Measurements from ENCODE around the gene METTL2B. TPM values are rescaled to one million over a fixed set of nuclear protein-coding genes. Genes with fewer than 3 reads are reported as not detected.
"Not testable (repeated sequence)": the region's sequence is repeated elsewhere in the genome, so short reads cannot be mapped to it uniquely, and the experiment has no call there.

METTL2B gene
- total RNA-seq, 3 donors from 2014 or later: 68.5 to 74.2 (median 73.7) TPM

GRCh38 chr7:128463933-128464332 lies 12.6 kb upstream of the METTL2B start:
- ATAC-seq; H3K4me1 Mint-ChIP-seq (ENCODE audit: low read depth); H3K9me3 Mint-ChIP-seq; H3K4me3 Mint-ChIP-seq; H3K36me3 Mint-ChIP-seq (ENCODE audit: insufficient read depth); H3K27me3 Mint-ChIP-seq (ENCODE audit: low read depth); DNase-seq: not testable (repeated sequence)

- H3K4me3 Mint-ChIP-seq; H3K36me3 Mint-ChIP-seq (ENCODE audit: insufficient read depth); H3K4me1 Mint-ChIP-seq (ENCODE audit: low read depth); H3K27me3 Mint-ChIP-seq (ENCODE audit: low read depth); DNase-seq; H3K9me3 Mint-ChIP-seq; ATAC-seq: not testable (repeated sequence)
Measured at GRCh38 chr7:128466871-128467270, 9.7 kb upstream of the METTL2B start.

- H3K27me3 Mint-ChIP-seq (ENCODE audit: low read depth); H3K9me3 Mint-ChIP-seq; DNase-seq: not testable (repeated sequence)
- H3K36me3 Mint-ChIP-seq (ENCODE audit: insufficient read depth): peaks cover 13% of the 10 kb centered on the region
- peak in 1 of 2 donors; percentile 3 for ATAC-seq
- peak overlapping the region; percentile 98 for H3K4me3 Mint-ChIP-seq
- H3K4me1 Mint-ChIP-seq (ENCODE audit: low read depth): peaks cover 33% of the 10 kb centered on the region
Measured at GRCh38 chr7:128477336-128477690, 765 bp downstream of the METTL2B start.

GRCh38 chr7:128479082-128479481 lies 2.5 kb downstream of the METTL2B start:
- H3K4me1 Mint-ChIP-seq (ENCODE audit: low read depth): peaks cover 33% of the 10 kb centered on the region
- DNase-seq; H3K27me3 Mint-ChIP-seq (ENCODE audit: low read depth); ATAC-seq; H3K9me3 Mint-ChIP-seq: not testable (repeated sequence)
- H3K36me3 Mint-ChIP-seq (ENCODE audit: insufficient read depth): peaks cover 15% of the 10 kb centered on the region
- peak overlapping the region; percentile 54 for H3K4me3 Mint-ChIP-seq

GRCh38 chr7:128488134-128488533 lies 11.6 kb downstream of the METTL2B start:
- not testable (repeated sequence) for DNase-seq; ATAC-seq; H3K27me3 Mint-ChIP-seq (ENCODE audit: low read depth); H3K4me3 Mint-ChIP-seq; H3K9me3 Mint-ChIP-seq; H3K4me1 Mint-ChIP-seq (ENCODE audit: low read depth)
- H3K36me3 Mint-ChIP-seq (ENCODE audit: insufficient read depth): peaks cover 18% of the 10 kb centered on the region

GRCh38 chr7:128497405-128497804 lies 20.9 kb downstream of the METTL2B start:
- peaks cover 33% of the 10 kb centered on the region for H3K36me3 Mint-ChIP-seq (ENCODE audit: insufficient read depth)

GRCh38 chr7:128505416-128505815 lies 28.9 kb downstream of the METTL2B start:
- H3K27me3 Mint-ChIP-seq (ENCODE audit: low read depth); H3K4me3 Mint-ChIP-seq; H3K9me3 Mint-ChIP-seq; DNase-seq; ATAC-seq: not testable (repeated sequence)
- Mint-ChIP-seq H3K4me1 (ENCODE audit: low read depth) (peaks cover 16% of the 10 kb centered on the region), H3K36me3 (ENCODE audit: insufficient read depth) (peaks cover 20% of the 10 kb centered on the region)

More at GRCh38 chr7:128497405-128497804, 20.9 kb downstream of the METTL2B start:
- Mint-ChIP-seq H3K4me1 (ENCODE audit: low read depth) (no peaks in the 10 kb centered on the region), H3K9me3 (no peaks in the 10 kb centered on the region), H3K4me3 (no peak overlapping the region), H3K27me3 (ENCODE audit: low read depth) (no peaks in the 10 kb centered on the region)
- ATAC-seq (no peak), DNase-seq (no peak)

- not testable (repeated sequence) for H3K27me3 Mint-ChIP-seq (ENCODE audit: low read depth); H3K9me3 Mint-ChIP-seq; H3K36me3 Mint-ChIP-seq (ENCODE audit: insufficient read depth); H3K4me3 Mint-ChIP-seq; ATAC-seq; DNase-seq
- H3K4me1 Mint-ChIP-seq (ENCODE audit: low read depth): peaks cover 16% of the 10 kb centered on the region
Measured at GRCh38 chr7:128506819-128507218, 30.3 kb downstream of the METTL2B start.

GRCh38 chr7:128507321-128507993 lies 30.9 kb downstream of the METTL2B start:
- DNase-seq; H3K27me3 Mint-ChIP-seq (ENCODE audit: low read depth); H3K36me3 Mint-ChIP-seq (ENCODE audit: insufficient read depth); ATAC-seq; H3K9me3 Mint-ChIP-seq; H3K4me3 Mint-ChIP-seq: not testable (repeated sequence)
- peaks cover 16% of the 10 kb centered on the region for H3K4me1 Mint-ChIP-seq (ENCODE audit: low read depth)

- not testable (repeated sequence) for DNase-seq; H3K27me3 Mint-ChIP-seq (ENCODE audit: low read depth); H3K9me3 Mint-ChIP-seq; H3K4me3 Mint-ChIP-seq; H3K36me3 Mint-ChIP-seq (ENCODE audit: insufficient read depth); ATAC-seq
- peaks cover 10% of the 10 kb centered on the region for H3K4me1 Mint-ChIP-seq (ENCODE audit: low read depth)
Measured at GRCh38 chr7:128511692-128512091, 35.1 kb downstream of the METTL2B start.

GRCh38 chr7:128515232-128515631 lies 38.7 kb downstream of the METTL2B start:
- not testable (repeated sequence) for DNase-seq; H3K27me3 Mint-ChIP-seq (ENCODE audit: low read depth); H3K4me3 Mint-ChIP-seq; ATAC-seq; H3K36me3 Mint-ChIP-seq (ENCODE audit: insufficient read depth); H3K9me3 Mint-ChIP-seq; H3K4me1 Mint-ChIP-seq (ENCODE audit: low read depth)

GRCh38 chr7:128517023-128517422 lies 40.5 kb downstream of the METTL2B start:
- not testable (repeated sequence) for H3K27me3 Mint-ChIP-seq (ENCODE audit: low read depth); H3K4me3 Mint-ChIP-seq; H3K9me3 Mint-ChIP-seq; DNase-seq; H3K36me3 Mint-ChIP-seq (ENCODE audit: insufficient read depth); H3K4me1 Mint-ChIP-seq (ENCODE audit: low read depth); ATAC-seq

GRCh38 chr7:128523226-128523931 lies 46.8 kb downstream of the METTL2B start:
- DNase-seq (peak; percentile 82), ATAC-seq (peak; percentile 84 to 90)
- not testable (repeated sequence) for H3K36me3 Mint-ChIP-seq (ENCODE audit: insufficient read depth); H3K4me3 Mint-ChIP-seq; H3K27me3 Mint-ChIP-seq (ENCODE audit: low read depth); H3K9me3 Mint-ChIP-seq; H3K4me1 Mint-ChIP-seq (ENCODE audit: low read depth)

GRCh38 chr7:128523932-128524524 lies 47.5 kb downstream of the METTL2B start:
- not testable (repeated sequence) for H3K36me3 Mint-ChIP-seq (ENCODE audit: insufficient read depth); H3K4me3 Mint-ChIP-seq; DNase-seq; H3K9me3 Mint-ChIP-seq; H3K27me3 Mint-ChIP-seq (ENCODE audit: low read depth); ATAC-seq; H3K4me1 Mint-ChIP-seq (ENCODE audit: low read depth)

- not testable (repeated sequence) for DNase-seq
Measured at GRCh38 chr7:128525584-128525983, 49.0 kb downstream of the METTL2B start.

More at GRCh38 chr7:128525584-128525983, 49.0 kb downstream of the METTL2B start:
- H3K36me3 Mint-ChIP-seq (ENCODE audit: insufficient read depth); ATAC-seq; H3K27me3 Mint-ChIP-seq (ENCODE audit: low read depth); H3K4me3 Mint-ChIP-seq; H3K9me3 Mint-ChIP-seq: not testable (repeated sequence)
- peaks cover 13% of the 10 kb centered on the region for H3K4me1 Mint-ChIP-seq (ENCODE audit: low read depth)
